Measurements from ENCODE around the gene AGXT.

Gene AGXT

GRCh38 chr2:240899468-240899865, 30.8 kb downstream of the AGXT start:
- no peak for DNase-seq

- DNase-seq, result no peak
Measured at GRCh38 chr2:240900141-240900860, 31.7 kb downstream of the AGXT start.

GRCh38 chr2:240901986-240902614, 33.5 kb downstream of the AGXT start:
- no peak for DNase-seq

GRCh38 chr2:240902615-240903041, 34.0 kb downstream of the AGXT start:
- DNase-seq, result no peak

GRCh38 chr2:240903191-240904060, 34.8 kb downstream of the AGXT start:
- no peak for DNase-seq

GRCh38 chr2:240904216-240905175, 35.9 kb downstream of the AGXT start:
- no peak for DNase-seq

GRCh38 chr2:240905176-240905781, 36.7 kb downstream of the AGXT start:
- no peak for DNase-seq

GRCh38 chr2:240906141-240906910, 37.7 kb downstream of the AGXT start, which contains the start of gene CROCC2:
Gene CROCC2 (plus strand): TSS chr2:240906336. CDS start chr2:240906514, 178 bp downstream.
- DNase-seq, result no peak

GRCh38 chr2:240906911-240907590, 38.4 kb downstream of the AGXT start:
- no peak for DNase-seq

- no peak for DNase-seq
Measured at GRCh38 chr2:240909216-240909974, 40.8 kb downstream of the AGXT start.

- no peak for DNase-seq
Measured at GRCh38 chr2:240911641-240912265, 43.1 kb downstream of the AGXT start.

- DNase-seq, result no peak
Measured at GRCh38 chr2:240912878-240913809, 44.5 kb downstream of the AGXT start.

- peak; percentile 59 for DNase-seq
Measured at GRCh38 chr2:240913810-240914644, 45.4 kb downstream of the AGXT start.

- no peak for DNase-seq
Measured at GRCh38 chr2:240914645-240915525, 46.3 kb downstream of the AGXT start.

GRCh38 chr2:240915526-240916341, 47.1 kb downstream of the AGXT start:
- no peak for DNase-seq
